COR-L47 (cell line): Measurements from ENCODE around the gene SALL3.

Source experiments
- DNase-seq: peaks from one replicate; lab custom pipeline; 2025; lab: John Stamatoyannopoulos, UW

SALL3 gene

DNA sequence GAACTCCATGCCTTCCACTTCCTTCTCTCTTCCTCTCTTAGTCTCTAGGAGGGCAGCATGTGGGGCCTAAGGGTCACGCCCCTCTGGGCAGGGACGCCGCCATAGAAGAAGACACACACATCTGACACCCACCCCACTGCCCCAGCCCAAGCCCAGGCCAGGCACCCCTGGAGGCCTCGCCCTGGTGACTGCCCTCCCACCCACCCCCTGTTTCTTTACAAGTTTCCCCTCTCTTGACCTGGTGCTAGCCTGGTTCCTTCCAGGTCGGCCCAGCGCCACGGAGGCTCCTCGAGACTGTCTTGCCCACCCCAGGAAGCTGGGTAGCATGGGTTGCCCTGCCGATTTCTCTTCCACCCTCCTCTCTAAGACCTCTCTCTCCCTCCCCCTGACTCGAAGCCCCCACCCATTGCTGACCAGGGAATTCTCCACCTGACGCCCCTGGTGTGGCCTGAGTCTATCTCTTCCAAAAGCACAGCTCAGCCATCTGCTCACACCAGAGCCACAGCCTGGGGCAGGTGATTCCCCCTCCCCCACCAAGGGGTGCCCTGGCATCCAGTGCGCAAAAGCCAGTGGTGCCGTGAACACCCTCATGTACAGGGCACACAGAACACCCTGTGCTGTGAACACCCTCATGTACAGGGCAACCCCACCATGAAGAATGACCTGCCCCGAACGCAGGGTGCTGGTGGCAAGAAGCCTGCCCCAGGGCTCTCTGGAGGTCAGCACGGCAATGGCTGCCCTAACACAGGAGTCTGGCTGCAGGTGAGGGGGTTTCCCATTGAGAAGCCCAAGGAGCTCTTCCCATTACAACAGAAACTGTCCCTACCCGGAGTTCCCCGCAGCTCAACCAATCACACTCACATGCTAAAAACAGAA is 13.5 kb upstream of the SALL3 start:
- no peak for DNase-seq

DNA sequence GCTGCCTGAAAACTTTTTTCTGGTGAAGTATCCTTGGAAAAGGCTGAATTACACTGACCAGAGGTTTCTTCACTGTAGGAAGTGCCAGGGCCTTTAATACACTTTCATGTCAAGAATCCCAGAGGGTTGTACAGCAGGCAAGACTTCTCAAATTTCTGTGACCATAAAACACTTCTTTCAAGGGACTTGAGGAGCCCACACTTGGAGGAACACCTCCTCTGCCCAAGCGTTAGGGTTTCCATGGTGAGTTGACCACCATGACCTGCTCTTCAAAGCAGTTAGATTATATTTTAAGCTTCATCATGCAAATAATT is 12.9 kb upstream of the SALL3 start:
- DNase-seq, result no peak

GRCh38 chr18:78967692-78968091 is 11.9 kb upstream of the SALL3 start:
- DNase-seq, result no peak

GRCh38 chr18:78969574-78970315 is 9.9 kb upstream of the SALL3 start:
- no peak for DNase-seq

DNA sequence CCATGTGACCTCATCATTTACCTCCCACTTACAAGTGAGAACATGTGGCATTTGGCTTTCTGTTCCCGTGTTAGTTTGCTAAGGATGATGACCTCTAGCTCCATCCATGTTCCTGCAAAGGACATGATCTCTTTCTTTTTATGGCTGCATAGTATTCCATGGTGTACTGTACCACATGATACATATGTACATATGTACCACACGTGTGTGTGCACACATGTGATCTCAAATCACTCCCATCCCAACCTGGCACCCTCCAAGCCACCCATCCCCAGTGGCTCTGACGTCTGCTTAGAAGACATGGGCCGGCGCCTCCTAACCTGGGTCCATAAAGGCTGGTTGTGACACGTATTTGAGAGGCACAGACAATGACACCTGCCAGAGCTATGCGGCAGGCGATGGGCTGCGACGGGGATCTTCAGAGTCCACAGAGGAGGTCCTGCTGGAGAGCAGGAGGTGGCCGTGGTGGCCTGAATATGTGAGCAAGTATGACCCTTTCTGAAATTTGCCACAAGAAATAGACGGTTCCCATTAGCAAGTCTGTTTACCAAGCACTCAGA is 8.8 kb upstream of the SALL3 start:
- no peak for DNase-seq

GRCh38 chr18:78971511-78972245 is 7.9 kb upstream of the SALL3 start:
- DNase-seq, result no peak

- no peak for DNase-seq
Observed at GRCh38 chr18:78972385-78972918, 7.2 kb upstream of the SALL3 start.

- DNase-seq, result no peak
Observed at GRCh38 chr18:78972930-78973331, 6.7 kb upstream of the SALL3 start.

- DNase-seq, result no peak
Observed at GRCh38 chr18:78973357-78974083, 6.1 kb upstream of the SALL3 start.

DNA sequence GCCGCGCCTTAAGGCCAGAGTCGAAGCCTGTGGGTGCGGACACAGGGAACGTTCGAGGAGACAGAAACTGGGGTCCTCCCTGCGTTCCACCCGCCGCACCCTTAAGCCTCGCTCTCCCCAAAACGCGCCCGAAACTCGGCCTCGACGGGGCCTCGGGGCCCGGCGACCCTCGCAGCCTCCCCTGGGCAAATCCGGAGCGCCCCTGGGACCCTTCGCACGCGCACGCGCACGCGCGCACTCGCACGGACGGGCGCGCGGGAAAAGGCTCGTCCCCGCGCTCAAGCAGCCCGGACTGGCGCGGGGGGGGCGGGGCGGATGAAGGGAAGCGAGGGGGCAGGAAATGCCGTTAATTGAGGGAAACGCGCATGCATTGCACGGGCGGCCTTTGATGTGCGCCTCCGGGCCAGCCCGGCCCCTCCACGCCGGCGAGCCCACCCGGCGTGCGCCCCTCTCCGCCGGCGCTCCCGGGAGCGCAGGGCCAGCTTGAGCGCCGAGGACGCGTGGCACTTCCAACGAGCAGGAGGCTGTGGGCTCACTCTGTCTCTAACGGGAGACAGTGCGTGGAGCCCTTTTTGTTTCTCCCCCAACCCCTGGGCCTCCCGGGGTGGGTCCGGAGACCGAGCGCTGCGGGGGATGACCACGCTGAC is 5.4 kb upstream of the SALL3 start:
- peak; percentile 43 for DNase-seq

DNA sequence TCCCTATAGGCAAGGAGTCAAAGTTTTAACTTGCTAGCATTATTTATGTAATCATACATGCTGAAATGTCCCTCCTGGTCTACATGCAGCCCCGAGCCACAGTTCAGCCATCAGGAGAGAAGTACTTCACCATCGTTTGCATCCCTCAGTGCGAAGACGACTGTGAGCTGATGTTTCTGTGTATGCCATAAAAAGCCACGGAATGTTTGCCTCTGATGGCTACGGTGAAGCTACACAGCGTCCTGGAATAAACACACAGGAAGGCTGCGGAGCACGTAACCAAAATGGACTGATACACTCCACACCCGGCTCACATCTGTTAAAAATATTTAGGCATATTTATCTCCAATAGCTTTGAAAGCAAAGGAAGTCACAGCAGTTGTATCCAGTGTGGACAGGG is 4.3 kb upstream of the SALL3 start:
- no peak for DNase-seq

DNA sequence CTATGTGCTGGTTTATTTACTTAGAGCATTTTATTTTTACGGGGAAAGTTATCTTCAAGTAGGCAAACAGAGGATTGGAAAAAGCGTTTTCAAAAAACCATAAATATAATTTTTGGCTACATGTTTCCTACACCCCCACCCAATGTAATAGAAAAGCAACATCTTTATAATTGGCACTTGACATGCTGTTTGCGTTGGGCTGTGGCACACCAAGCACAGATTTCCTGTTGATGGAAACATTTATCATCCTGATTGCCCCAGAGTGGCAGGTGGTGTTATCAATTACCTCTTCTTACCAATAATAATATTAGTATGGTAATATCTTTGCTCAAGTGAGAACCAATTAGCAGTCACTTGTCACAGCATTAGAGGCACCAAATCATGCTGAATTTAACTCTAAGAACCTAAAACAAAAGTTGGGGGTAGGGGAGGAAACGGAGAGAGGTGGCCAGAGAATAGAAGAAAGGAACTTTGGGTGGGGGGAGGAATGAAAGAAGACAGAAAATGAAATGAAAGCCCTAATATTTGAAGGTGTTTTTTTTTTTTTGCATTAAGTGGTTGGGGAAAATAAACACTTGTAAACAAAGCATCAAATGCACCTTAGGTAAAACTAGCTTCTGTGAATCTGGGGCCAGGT is 3.8 kb upstream of the SALL3 start:
- DNase-seq, result no peak

DNA sequence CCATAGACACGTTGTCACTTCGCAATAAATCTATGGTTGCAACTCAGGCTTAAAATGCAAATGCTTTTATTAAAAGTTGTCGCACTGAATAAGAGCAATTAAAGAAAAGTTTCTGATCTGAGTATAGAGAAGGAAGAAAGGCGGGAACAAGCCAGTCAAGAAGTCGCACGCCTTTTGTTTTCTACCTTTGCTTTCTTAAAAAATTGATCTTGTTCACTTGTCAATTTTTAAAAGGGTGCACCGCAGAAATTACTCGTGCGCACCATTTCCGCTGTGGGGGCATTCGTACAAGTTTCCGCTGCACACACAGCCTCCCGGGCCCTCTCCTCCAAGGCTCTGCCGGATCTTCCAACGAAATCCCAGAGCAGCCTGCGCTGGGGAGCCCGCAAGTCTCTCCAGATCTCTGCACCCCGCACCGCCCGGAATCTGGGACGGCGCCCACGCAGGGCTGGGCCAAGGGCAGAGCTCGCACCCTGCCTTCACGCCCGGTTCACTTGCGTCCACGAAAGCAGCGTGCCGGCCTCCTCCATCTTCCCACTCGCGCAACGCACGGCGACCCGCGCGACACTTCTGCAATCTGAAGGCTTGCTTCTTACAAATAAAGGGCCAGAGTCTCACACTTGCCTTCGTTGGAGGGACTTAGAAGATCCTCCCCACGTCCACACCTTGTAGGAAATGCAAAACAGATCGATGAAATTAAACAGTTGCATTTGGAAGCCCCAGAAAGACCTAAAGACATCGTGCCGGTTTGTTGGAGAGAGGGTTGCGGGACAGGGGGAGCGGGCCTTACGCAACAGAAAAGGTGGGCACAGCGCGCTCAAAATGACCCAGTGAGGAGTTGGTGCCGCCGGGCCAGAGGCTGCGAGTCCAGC is 2.6 kb upstream of the SALL3 start:
- no peak for DNase-seq

DNA sequence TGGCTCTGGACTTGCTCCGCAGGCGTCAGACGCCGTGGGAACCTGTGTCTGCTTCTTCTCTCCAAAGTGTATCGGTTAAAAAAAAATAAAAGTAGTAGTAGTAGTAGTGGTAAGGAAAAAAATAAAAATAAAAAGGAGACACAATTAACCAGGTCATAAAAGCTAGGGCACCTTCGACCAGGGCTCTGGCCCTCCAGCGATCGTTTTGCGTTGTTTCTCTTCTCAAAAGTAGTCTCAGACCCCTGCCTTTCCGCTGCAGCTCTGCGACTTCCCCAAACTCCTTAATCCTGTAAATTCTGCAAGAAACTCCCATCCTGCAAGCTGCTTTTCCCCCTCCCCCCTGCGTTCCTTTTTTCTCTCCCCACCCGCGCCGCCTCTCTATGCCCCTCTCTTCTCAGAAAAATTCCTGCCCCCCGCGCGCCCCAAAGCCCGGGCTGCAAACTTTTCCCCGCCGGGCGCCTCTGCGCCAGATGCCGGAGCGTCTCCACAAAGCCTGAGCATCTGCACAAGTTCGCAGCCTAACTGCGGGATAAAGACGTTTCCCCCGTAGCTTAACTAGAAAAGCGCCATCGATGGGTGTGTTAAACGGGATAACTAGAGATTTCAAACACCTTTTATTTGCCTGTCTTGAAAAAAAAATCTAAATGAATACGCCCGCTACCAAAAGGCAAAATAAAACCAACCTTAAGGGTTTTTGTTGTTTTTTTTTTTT is 1.8 kb upstream of the SALL3 start:
- DNase-seq, result no peak

DNA sequence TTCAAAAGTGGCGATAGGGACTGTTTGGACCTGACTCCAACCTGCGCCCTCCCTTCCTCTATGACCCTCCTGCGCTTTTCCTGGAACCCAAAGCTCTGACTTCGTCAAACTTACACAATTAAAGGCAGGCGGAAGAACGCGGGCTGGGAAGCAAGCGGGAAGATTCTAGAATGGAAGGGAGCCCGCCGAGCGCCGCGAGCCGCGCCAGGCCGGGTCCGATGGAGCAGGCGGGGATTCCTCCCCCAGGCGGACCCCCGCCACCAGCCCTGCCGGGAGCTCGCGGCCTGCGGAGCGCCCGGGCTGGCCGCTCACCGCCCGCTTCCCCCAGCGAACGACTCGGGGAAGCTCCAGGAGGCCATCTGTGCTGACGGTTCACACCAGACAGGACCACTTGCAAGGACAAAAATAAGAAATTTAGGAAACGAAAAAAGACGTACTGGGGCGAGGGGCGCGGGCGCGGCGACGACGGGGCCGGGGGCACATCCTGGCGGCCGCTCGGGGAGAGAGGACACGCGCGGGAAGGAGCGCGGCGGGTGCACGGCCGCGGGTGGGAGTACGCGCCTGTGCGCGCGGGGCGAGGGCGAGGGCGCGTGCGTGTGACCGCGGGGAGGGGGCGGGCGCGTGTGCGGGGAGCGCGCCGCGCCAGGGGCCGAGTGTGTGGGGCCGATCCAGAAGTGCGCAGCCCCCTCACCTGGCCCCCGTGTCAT is 1.1 kb upstream of the SALL3 start:
- no peak for DNase-seq

- no peak for DNase-seq
Observed at GRCh38 chr18:78979056-78979729, 425 bp upstream of the SALL3 start.

- DNase-seq, result peak; percentile 42
Observed at GRCh38 chr18:78980279-78980771, 707 bp downstream of the SALL3 start.
